Kidney glomerular epithelial cell (primary cell): ENCODE results near the gene MYH15.

Source experiments
- DNase-seq: peaks from one replicate; lab custom pipeline; 2025; lab: John Stamatoyannopoulos, UW

MYH15 gene

GRCh38 chr3:108510496-108510895, at the start of gene MYH15:
Gene MYH15, minus strand, starts transcription at chr3:108510596. Its CDS starts 66 bp downstream, at chr3:108510530.
- no peak for DNase-seq

- no peak for DNase-seq
Measured at GRCh38 chr3:108555966-108556581, 45.7 kb upstream of the MYH15 start.

- DNase-seq = peak; percentile 33
Measured at GRCh38 chr3:108554913-108555571, 44.6 kb upstream of the MYH15 start.

- peak; percentile 17 for DNase-seq
Measured at GRCh38 chr3:108554229-108554628, 43.8 kb upstream of the MYH15 start.

GRCh38 chr3:108552267-108553159, 42.1 kb upstream of the MYH15 start:
- peak; percentile 24 for DNase-seq

- DNase-seq = no peak
Measured at GRCh38 chr3:108548886-108549285, 38.5 kb upstream of the MYH15 start.

- DNase-seq = no peak
Measured at GRCh38 chr3:108548304-108548703, 37.9 kb upstream of the MYH15 start.

- no peak for DNase-seq
Measured at GRCh38 chr3:108546692-108547091, 36.3 kb upstream of the MYH15 start.

- no peak for DNase-seq
Measured at GRCh38 chr3:108546247-108546646, 35.9 kb upstream of the MYH15 start.

- DNase-seq = no peak
Measured at GRCh38 chr3:108538083-108538482, 27.7 kb upstream of the MYH15 start.

GRCh38 chr3:108528459-108529252, 18.3 kb upstream of the MYH15 start:
- DNase-seq = no peak

- no peak for DNase-seq
Measured at GRCh38 chr3:108527817-108528216, 17.4 kb upstream of the MYH15 start.

GRCh38 chr3:108527109-108527508, 16.7 kb upstream of the MYH15 start:
- no peak for DNase-seq

- DNase-seq = no peak
Measured at GRCh38 chr3:108525971-108526370, 15.6 kb upstream of the MYH15 start.

- no peak for DNase-seq
Measured at GRCh38 chr3:108525256-108525655, 14.9 kb upstream of the MYH15 start.

GRCh38 chr3:108524537-108524936, 14.1 kb upstream of the MYH15 start:
- no peak for DNase-seq

GRCh38 chr3:108518895-108519294, 8.5 kb upstream of the MYH15 start:
- DNase-seq = no peak

GRCh38 chr3:108516881-108517280, 6.5 kb upstream of the MYH15 start:
- DNase-seq = no peak

GRCh38 chr3:108513961-108514360, 3.6 kb upstream of the MYH15 start:
- peak; percentile 14 for DNase-seq

- DNase-seq = no peak
Measured at GRCh38 chr3:108512671-108513070, 2.3 kb upstream of the MYH15 start.

- no peak for DNase-seq
Measured at GRCh38 chr3:108511490-108511889, 1.1 kb upstream of the MYH15 start.

- DNase-seq = no peak
Measured at GRCh38 chr3:108511055-108511454, 659 bp upstream of the MYH15 start.
